T1000 (cell line): ENCODE measurements around the gene CPSF2.
"Not testable (repeated sequence)": the region's sequence is repeated elsewhere in the genome, so short reads cannot be mapped to it uniquely, and the experiment has no call there.

Source experiments
- DNase-seq: peaks from one replicate; lab custom pipeline; 2025; ENCODE audit warnings: mixed read lengths; lab: John Stamatoyannopoulos, UW

Gene CPSF2

DNA sequence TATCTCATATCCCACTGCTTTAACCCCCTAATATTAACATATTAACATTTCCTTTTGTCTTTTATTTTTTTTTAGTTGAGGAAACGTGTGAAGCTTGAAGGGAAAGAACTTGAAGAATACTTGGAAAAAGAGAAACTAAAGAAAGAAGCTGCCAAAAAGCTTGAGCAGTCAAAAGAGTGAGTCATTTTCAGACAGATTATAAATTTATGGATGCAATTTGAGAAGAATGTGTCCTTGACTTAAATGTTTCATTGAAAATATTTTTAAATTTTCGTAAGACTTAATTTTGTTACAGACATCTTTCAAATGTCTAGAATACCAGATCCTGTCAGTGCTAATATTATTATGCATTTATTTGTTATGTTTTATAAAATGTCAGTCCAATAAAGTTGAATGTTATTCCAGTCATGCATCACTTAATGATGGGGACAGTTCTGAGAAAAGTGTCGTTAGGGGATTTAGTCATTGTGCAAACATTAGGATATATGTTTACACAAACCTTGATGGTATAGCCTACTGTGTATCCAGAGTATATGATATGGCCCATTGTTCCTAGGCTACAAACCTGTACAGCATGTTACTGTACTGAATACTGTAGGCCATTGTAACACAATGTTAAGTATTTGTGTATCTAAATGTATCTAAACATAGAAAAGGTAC, 32.6 kb downstream of the CPSF2 start:
- DNase-seq: no peak

- DNase-seq: no peak
These were observed 38.9 kb downstream of the CPSF2 start for GRCh38 chr14:92160619-92161018.

- no peak for DNase-seq
These were observed 39.8 kb downstream of the CPSF2 start for GRCh38 chr14:92161521-92161920.

GRCh38 chr14:92164958-92165357, 43.2 kb downstream of the CPSF2 start:
- no peak for DNase-seq

- DNase-seq: no peak
These were observed 51.9 kb downstream of the CPSF2 start for GRCh38 chr14:92173668-92174067.

DNA sequence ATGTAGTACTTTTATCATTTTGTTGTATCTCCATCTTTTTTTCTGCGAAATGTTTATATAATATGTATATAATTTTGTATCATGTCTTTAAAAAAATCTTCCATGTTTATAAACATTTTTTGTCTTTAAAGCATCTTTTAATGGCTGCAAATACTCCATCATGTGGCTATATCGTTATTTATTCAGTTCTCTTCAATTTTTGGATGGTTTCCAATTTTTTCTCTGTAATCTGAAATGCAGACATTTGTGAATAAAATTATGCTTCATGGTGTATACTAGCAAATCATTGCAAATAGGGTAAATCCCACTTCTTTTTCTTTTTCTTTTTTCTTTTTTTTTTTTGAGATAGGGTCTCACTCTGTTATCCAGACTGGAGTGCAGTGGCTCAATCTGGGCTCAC, 54.0 kb downstream of the CPSF2 start:
- no peak for DNase-seq

- no peak for DNase-seq
These were observed 54.7 kb downstream of the CPSF2 start for GRCh38 chr14:92176476-92176875.

GRCh38 chr14:92179178-92179577, 57.4 kb downstream of the CPSF2 start:
- DNase-seq: not testable (repeated sequence)

GRCh38 chr14:92185559-92185958, 63.8 kb downstream of the CPSF2 start:
- no peak for DNase-seq

- not testable (repeated sequence) for DNase-seq
These were observed 65.8 kb downstream of the CPSF2 start for GRCh38 chr14:92187616-92188015.

DNA sequence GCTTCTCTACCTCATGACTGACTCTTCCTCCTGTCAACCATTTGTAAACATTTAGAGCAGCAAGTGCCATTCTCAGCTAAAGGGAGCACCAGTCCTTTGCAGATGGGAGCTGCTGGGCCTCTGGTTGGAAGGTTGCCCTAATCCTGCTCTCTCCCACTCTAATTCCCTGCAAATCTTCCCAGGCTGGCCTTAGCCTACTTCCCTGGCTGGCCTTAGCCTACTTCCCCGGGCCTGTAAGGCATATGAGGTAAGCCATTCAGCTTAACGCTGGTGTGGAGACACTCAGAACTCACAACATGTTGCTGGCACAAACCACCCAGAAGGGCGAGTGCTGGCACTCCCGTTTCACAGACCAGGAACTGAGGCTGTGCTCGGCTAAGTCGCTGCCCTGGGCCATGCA, 69.0 kb downstream of the CPSF2 start:
- DNase-seq: no peak

- DNase-seq: no peak
These were observed 77.0 kb downstream of the CPSF2 start for GRCh38 chr14:92198804-92199203.

GRCh38 chr14:92199763-92200162, 78.0 kb downstream of the CPSF2 start:
- DNase-seq: no peak

DNA sequence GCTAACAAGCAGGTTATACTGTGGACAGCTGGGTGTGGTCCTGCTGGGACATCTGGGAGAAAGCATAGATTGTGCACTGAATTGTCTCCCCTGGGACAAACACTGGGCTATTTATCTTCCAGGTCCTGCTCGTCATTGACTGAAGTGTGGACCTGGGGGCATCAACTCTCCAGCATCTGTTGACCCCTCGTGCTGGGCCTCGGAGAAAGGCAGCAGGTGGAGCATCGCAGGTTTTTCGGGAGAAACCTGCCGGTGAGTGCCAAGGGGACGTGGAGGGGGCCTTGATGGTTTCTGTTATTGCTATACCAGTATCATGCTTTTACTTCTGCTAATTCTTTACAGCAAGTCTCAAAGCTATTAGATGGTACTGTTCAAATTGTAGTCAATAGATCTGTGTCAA, 81.3 kb downstream of the CPSF2 start:
- no peak for DNase-seq

DNA sequence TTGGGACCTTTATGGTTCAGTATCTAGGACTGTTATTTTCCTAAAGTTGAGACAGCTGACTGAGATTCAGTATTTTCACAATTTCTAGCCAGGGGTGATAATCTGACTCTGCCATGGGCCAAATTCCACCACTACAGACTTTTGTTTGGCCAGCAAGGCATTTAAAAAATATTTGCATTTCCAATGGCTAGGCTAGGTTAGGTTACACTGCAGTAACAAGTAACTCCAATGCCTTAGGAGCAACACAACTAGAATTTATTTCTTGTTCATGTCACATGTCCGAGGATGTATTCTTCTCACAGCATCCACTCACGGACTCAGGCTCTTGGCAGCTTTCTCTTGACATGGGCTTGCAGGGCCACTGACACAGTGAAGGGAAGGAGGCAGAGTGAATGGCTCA, 83.0 kb downstream of the CPSF2 start:
- no peak for DNase-seq

- no peak for DNase-seq
These were observed 85.5 kb downstream of the CPSF2 start for GRCh38 chr14:92207012-92207927.

DNA sequence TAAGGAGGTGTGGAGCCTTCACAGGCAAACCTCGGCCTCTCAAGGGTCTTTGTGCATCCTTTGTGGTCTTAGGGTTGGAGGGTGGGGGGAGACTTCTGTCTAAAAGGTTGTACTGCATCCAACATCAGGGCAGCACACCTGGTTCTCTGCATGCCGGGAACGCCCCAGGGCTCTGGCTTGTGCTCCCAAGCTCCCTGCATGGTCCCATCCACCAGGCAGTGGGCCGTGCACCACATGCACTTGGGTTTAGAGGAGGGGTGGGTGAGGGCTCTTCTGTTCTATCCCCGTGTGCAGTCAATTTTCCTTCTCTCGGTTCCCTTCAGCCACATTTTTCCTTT, 86.1 kb downstream of the CPSF2 start:
- no peak for DNase-seq

GRCh38 chr14:92209141-92209540, 87.4 kb downstream of the CPSF2 start:
- DNase-seq: no peak

- DNase-seq: not testable (repeated sequence)
These were observed 91.4 kb downstream of the CPSF2 start for GRCh38 chr14:92213125-92213524.

GRCh38 chr14:92215579-92215978, 93.8 kb downstream of the CPSF2 start:
- DNase-seq: no peak

DNA sequence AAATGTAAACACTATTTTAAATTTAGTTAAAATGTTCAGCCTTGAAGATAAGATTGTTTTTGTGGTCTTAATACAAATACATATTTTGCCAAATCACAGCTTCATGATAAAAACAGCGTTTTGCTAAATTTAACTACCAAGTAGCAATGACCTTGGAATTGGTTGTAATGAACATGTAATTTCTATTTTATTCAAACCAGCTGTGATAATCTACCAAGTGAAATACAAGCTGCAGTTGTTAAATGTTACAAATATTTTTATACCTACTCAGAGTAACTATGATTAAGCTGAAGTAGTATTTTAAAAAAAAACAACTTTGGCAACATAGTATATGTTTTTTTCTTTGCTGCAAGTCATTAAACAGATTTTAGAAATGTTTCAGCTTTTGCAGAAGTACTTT, 96.2 kb downstream of the CPSF2 start:
- no peak for DNase-seq
